PC-9 (cell line): ENCODE data around the gene PCDHGB3. TPM values are rescaled to one million over a fixed set of nuclear protein-coding genes. Genes with fewer than 3 reads are reported as not detected.
A peak's percentile ranks its signal among the peaks of the same experiment; 100 is the strongest.

Source experiments
- BruUV-seq: library from RNA; stranded (reverse); fragments of 400-500 nt; replicated peaks from 2 replicates; lab custom pipeline; 2021; lab: Mats Ljungman, UMichigan
- CTCF ChIA-PET: fragments of 300-600 bp; sonication (Branson Sonifier 250); formaldehyde crosslinking; loops from one replicate; lab custom pipeline; 2022; ENCODE audit warnings: antibody characterized with exemption; lab: Charles Lee
- POLR2A ChIA-PET: fragments of 300-600 bp; sonication (Branson Sonifier 250); formaldehyde crosslinking; loops from one replicate; lab custom pipeline; 2022; ENCODE audit warnings: antibody characterized with exemption; ENCODE audit not compliant: unreplicated experiment; lab: Charles Lee
- DNase-seq, 2 experiments: peaks; one replicate each; pipeline versions ENCODE4 v3.0.0 to v3.0.0-alpha.2; 2015 to 2022; ENCODE audit warnings: mixed read lengths in 1 of 2
- H2AFZ ChIP-seq: fragments of 200-600 bp; sonication (generic); 2 replicates; pipeline ENCODE4 v1.8.1; 2017; ENCODE audit warnings: antibody characterized with exemption
- H3F3A ChIP-seq: fragments of 200-600 bp; sonication (generic); 2 replicates; pipeline ENCODE4 v1.8.1; 2017; ENCODE audit warnings: antibody characterized with exemption, mild to moderate bottlenecking, low read depth; ENCODE audit not compliant: insufficient read depth
- H3K27ac ChIP-seq: fragments of 200-600 bp; sonication (generic); 2 replicates; pipeline ENCODE4 v1.6.1; 2016; ENCODE audit warnings: mixed run types
- H3K27me3 ChIP-seq: fragments of 200-600 bp; sonication (generic); 2 replicates; pipeline ENCODE4 v1.6.1; 2016; ENCODE audit warnings: low read depth, mixed run types; ENCODE audit not compliant: insufficient read depth
- H3K36me3 ChIP-seq: fragments of 200-600 bp; sonication (generic); 2 replicates; pipeline ENCODE4 v1.6.1; 2016; ENCODE audit warnings: low read depth, mixed run types
- H3K4me1 ChIP-seq: fragments of 200-600 bp; sonication (generic); replicated peaks from 2 replicates; pipeline ENCODE4 v1.6.1; 2016; ENCODE audit warnings: mixed run types; ENCODE audit not compliant: insufficient read depth
- H3K4me2 ChIP-seq: fragments of 200-600 bp; sonication (generic); 2 replicates; pipeline ENCODE4 v1.6.1; 2017; ENCODE audit warnings: mixed run types
- H3K4me3 ChIP-seq: fragments of 200-600 bp; sonication (generic); 2 replicates; pipeline ENCODE4 v1.6.1; 2016; ENCODE audit warnings: mixed run types
- H3K79me2 ChIP-seq: fragments of 200-600 bp; sonication (generic); 2 replicates; pipeline ENCODE4 v1.6.1; 2017; ENCODE audit warnings: low read depth, mixed run types
- H3K9me2 ChIP-seq: fragments of 200-600 bp; sonication (generic); 2 replicates; pipeline ENCODE4 v1.8.1; 2017; ENCODE audit warnings: mild to moderate bottlenecking; ENCODE audit not compliant: insufficient read depth
- H3K9me3 ChIP-seq: fragments of 200-600 bp; sonication (generic); 2 replicates; pipeline ENCODE4 v1.8.1; 2016; ENCODE audit warnings: low read depth; ENCODE audit not compliant: insufficient read depth
- H4K20me1 ChIP-seq: fragments of 200-600 bp; sonication (generic); 2 replicates; pipeline ENCODE4 v1.8.1; 2017; ENCODE audit not compliant: insufficient read depth
- EZH2 ChIP-seq: fragments of 200-600 bp; sonication (generic); IDR thresholded peaks from 2 replicates; pipeline ENCODE4 v1.8.0; 2017; ENCODE audit warnings: antibody characterized with exemption, low read depth
- intact Hi-C: fragments of 100-400 bp; cut with micrococcal nuclease; formaldehyde crosslinking; loops from one replicate; pipeline ENCODE4 v1.10.0; 2022; ENCODE audit not compliant: unreplicated experiment
- total RNA-seq: library from RNA; stranded (reverse); gene quantifications from 2 replicates; pipeline ENCODE4 v1.2.3, GENCODE V29; 2021
- TF ChIP-seq, protein P1 (sequence below): fragments of 200-600 bp; sonication (generic); conservative IDR thresholded peaks from 2 replicates; pipeline ENCODE4 v1.6.1; 2017; ENCODE audit warnings: mixed run types, antibody characterized with exemption, mild to moderate bottlenecking, moderate library complexity

The PCDHGB3 gene
- total RNA-seq, 1 experiment from 2014 or later: not detected

DNA sequence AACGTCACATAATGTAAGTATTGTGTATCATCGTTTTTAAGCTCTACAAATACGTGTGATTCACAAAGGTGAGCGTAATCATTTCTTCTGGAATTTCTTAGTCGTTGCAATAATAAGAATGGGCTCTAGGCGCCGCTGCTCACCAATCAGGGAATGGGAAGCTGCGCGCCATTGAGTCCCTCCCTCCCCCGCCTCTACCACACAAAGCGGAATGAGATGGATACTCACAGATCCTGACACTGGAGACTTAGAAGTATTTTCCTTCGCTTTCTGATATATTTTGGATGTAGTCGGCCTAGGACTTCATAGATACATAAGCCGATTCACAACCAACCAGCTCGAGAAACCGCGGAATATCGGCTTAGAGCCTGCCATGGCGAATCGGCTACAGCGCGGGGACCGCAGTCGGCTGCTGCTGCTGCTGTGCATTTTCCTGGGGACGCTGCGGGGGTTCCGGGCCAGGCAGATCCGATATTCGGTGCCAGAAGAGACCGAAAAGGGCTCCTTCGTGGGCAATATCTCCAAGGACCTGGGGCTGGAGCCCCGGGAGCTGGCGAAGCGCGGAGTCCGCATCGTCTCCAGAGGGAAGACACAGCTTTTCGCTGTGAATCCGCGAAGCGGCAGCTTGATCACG lies 50.9 kb downstream of the PCDHGB3 start, which contains the start of gene PCDHGA11:
PCDHGA11 (plus strand) TSS at position 197 of the 634 bp plus-strand sequence; CDS start at position 374, 177 bp downstream.
- no peaks in the 10 kb centered on the region for H3K9me3 ChIP-seq
- POLR2A ChIA-PET: interaction anchor here (0.7 kb wide), 1 partner anchor 143 kb away, joined by 7 read pairs; no protein-coding TSS in a partner anchor
- H3F3A ChIP-seq: no peaks in the 10 kb centered on the region
- BruUV-seq: no TSS peak
- peak within 1 kb of the TSS; percentile 63; the same call in 1 of the 2 replicates for H2AFZ ChIP-seq
- intact Hi-C loops: loop anchor here (1.0 kb wide), 1 partner anchor 103 kb away; no protein-coding TSS in a partner anchor
- no peak for TF ChIP-seq EZH2
- TF ChIP-seq, protein P1, sequence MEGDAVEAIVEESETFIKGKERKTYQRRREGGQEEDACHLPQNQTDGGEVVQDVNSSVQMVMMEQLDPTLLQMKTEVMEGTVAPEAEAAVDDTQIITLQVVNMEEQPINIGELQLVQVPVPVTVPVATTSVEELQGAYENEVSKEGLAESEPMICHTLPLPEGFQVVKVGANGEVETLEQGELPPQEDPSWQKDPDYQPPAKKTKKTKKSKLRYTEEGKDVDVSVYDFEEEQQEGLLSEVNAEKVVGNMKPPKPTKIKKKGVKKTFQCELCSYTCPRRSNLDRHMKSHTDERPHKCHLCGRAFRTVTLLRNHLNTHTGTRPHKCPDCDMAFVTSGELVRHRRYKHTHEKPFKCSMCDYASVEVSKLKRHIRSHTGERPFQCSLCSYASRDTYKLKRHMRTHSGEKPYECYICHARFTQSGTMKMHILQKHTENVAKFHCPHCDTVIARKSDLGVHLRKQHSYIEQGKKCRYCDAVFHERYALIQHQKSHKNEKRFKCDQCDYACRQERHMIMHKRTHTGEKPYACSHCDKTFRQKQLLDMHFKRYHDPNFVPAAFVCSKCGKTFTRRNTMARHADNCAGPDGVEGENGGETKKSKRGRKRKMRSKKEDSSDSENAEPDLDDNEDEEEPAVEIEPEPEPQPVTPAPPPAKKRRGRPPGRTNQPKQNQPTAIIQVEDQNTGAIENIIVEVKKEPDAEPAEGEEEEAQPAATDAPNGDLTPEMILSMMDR: peak; percentile 81
- no peaks in the 10 kb centered on the region for H3K4me1 ChIP-seq
- H3K9me2 ChIP-seq: no peaks in the 10 kb centered on the region
- H3K4me3 ChIP-seq: peak within 1 kb of the TSS; percentile 50
- no peaks in the 10 kb centered on the region for H4K20me1 ChIP-seq
- CTCF ChIA-PET: interaction anchor here (0.6 to 1.8 kb wide), 9 partner anchors 63 to 832 kb away, joined by 3 to 12 read pairs (median 6); no protein-coding TSS in a partner anchor
- no peaks in the 10 kb centered on the region for H3K36me3 ChIP-seq
- H3K79me2 ChIP-seq: no peaks in the 10 kb centered on the region
- no peak within 1 kb of the TSS for H3K27ac ChIP-seq
- DNase-seq: peak; percentile 38 to 60
- peak within 1 kb of the TSS; percentile 69 for H3K4me2 ChIP-seq
- H3K27me3 ChIP-seq: peaks cover 25% of the 10 kb centered on the region; the same call in 1 of the 2 replicates

DNA sequence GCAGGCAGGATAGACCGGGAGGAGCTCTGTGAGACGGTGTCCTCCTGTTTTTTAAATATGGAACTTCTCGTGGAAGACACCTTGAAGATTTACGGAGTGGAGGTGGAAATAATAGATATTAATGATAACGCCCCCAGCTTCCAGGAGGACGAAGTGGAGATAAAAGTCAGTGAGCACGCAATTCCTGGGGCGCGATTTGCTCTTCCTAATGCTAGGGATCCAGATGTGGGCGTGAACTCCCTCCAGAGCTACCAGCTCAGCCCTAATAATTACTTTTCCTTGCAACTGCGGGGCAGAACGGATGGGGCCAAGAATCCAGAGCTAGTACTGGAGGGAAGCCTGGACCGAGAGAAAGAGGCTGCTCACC lies 51.4 kb downstream of the PCDHGB3 start:
- H3K4me2 ChIP-seq: peak overlapping the region; percentile 69
- CTCF ChIA-PET: interaction anchor here (1.2 to 1.8 kb wide), 5 partner anchors 99 to 832 kb away, joined by 4 to 8 read pairs (median 7); no protein-coding TSS in a partner anchor
- H4K20me1 ChIP-seq: no peaks in the 10 kb centered on the region
- no peaks in the 10 kb centered on the region for H3K9me3 ChIP-seq
- peak overlapping the region; percentile 50 for H3K4me3 ChIP-seq
- no peaks in the 10 kb centered on the region for H3F3A ChIP-seq
- peak overlapping the region; percentile 63; the same call in 1 of the 2 replicates for H2AFZ ChIP-seq
- TF ChIP-seq, protein P1: no peak
- no peak for TF ChIP-seq EZH2
- H3K4me1 ChIP-seq: no peaks in the 10 kb centered on the region
- POLR2A ChIA-PET: interaction anchor here (0.7 kb wide), 1 partner anchor 142 kb away, joined by 7 read pairs; no protein-coding TSS in a partner anchor
- H3K27ac ChIP-seq: no peak overlapping the region
- H3K36me3 ChIP-seq: no peaks in the 10 kb centered on the region
- H3K79me2 ChIP-seq: no peaks in the 10 kb centered on the region
- intact Hi-C loops: no loop called here
- H3K9me2 ChIP-seq: no peaks in the 10 kb centered on the region
- BruUV-seq: no TSS peak
- peaks cover 30% of the 10 kb centered on the region for H3K27me3 ChIP-seq
- no peak for DNase-seq

Other genes starting within 250 kb of the PCDHGB3 start
- gene PCDHB4, start 248.4 kb upstream of the PCDHGB3 start, total RNA-seq: 0.09 and 0.13 TPM in 2 replicates
- not detected in 2 replicates for gene PCDHB5, start 235.0 kb upstream of the PCDHGB3 start, total RNA-seq
- not detected in 2 replicates for gene PCDHB6, start 220.2 kb upstream of the PCDHGB3 start, total RNA-seq
- not detected in 2 replicates for gene PCDHB7, start 197.6 kb upstream of the PCDHGB3 start, total RNA-seq
- not detected in 2 replicates for gene PCDHB8, start 192.5 kb upstream of the PCDHGB3 start, total RNA-seq
- gene PCDHB16, start 187.9 kb upstream of the PCDHGB3 start, total RNA-seq: not detected in 2 replicates
- gene PCDHB9, start 183.1 kb upstream of the PCDHGB3 start, total RNA-seq: not detected in 2 replicates
- gene PCDHB10, start 177.9 kb upstream of the PCDHGB3 start, total RNA-seq: not detected in 2 replicates
- gene PCDHB11, start 170.6 kb upstream of the PCDHGB3 start, total RNA-seq: not detected in 2 replicates
- not detected in 2 replicates for gene PCDHB12, start 161.5 kb upstream of the PCDHGB3 start, total RNA-seq
- not detected in 2 replicates for gene PCDHB13, start 156.3 kb upstream of the PCDHGB3 start, total RNA-seq
- 0.07 TPM in 1 of 2 replicates, not detected in the other for gene PCDHB14, start 146.9 kb upstream of the PCDHGB3 start, total RNA-seq
- gene PCDHB15, start 124.8 kb upstream of the PCDHGB3 start, total RNA-seq: not detected in 2 replicates
- 0.33 and 0.55 TPM in 2 replicates for gene SLC25A2, start 66.2 kb upstream of the PCDHGB3 start, total RNA-seq
- 56.1 and 57.6 TPM in 2 replicates for gene TAF7, start 49.5 kb upstream of the PCDHGB3 start, total RNA-seq
- gene PCDHGA1, start 39.7 kb upstream of the PCDHGB3 start, total RNA-seq: 0.07 TPM in 1 of 2 replicates, not detected in the other
- 0.11 and 0.13 TPM in 2 replicates for gene PCDHGA2, start 31.5 kb upstream of the PCDHGB3 start, total RNA-seq
- gene PCDHGA3, start 26.4 kb upstream of the PCDHGB3 start, total RNA-seq: not detected in 2 replicates
- gene PCDHGB1, start 20.1 kb upstream of the PCDHGB3 start, total RNA-seq: not detected in 2 replicates
- not detected in 2 replicates for gene PCDHGA4, start 15.2 kb upstream of the PCDHGB3 start, total RNA-seq
- 0.28 and 0.33 TPM in 2 replicates for gene PCDHGB2, start 10.2 kb upstream of the PCDHGB3 start, total RNA-seq
- gene PCDHGA5, start 6.1 kb upstream of the PCDHGB3 start, total RNA-seq: 0.13 and 0.20 TPM in 2 replicates
- gene PCDHGA6, start 3.6 kb downstream of the PCDHGB3 start, total RNA-seq: 0.17 TPM in 1 of 2 replicates, not detected in the other
- gene PCDHGA7, start 12.5 kb downstream of the PCDHGB3 start, total RNA-seq: not detected in 2 replicates
- gene PCDHGB4, start 17.5 kb downstream of the PCDHGB3 start, total RNA-seq: not detected in 2 replicates
- not detected in 2 replicates for gene PCDHGA8, start 22.4 kb downstream of the PCDHGB3 start, total RNA-seq
- not detected in 2 replicates for gene PCDHGB5, start 27.7 kb downstream of the PCDHGB3 start, total RNA-seq
- gene PCDHGA9, start 32.5 kb downstream of the PCDHGB3 start, total RNA-seq: not detected in 2 replicates
- not detected in 2 replicates for gene PCDHGB6, start 37.8 kb downstream of the PCDHGB3 start, total RNA-seq
- 0.13 and 0.15 TPM in 2 replicates for gene PCDHGA10, start 42.7 kb downstream of the PCDHGB3 start, total RNA-seq
- gene PCDHGB7, start 47.4 kb downstream of the PCDHGB3 start, total RNA-seq: 0.13 and 0.17 TPM in 2 replicates
- gene PCDHGA11, start 50.8 kb downstream of the PCDHGB3 start, total RNA-seq: 0.18 and 0.22 TPM in 2 replicates
- not detected in 2 replicates for gene PCDHGA12, start 60.3 kb downstream of the PCDHGB3 start, total RNA-seq
- 0.50 and 0.53 TPM in 2 replicates for gene PCDHGC3, start 105.7 kb downstream of the PCDHGB3 start, total RNA-seq
- gene PCDHGC4, start 114.8 kb downstream of the PCDHGB3 start, total RNA-seq: not detected in 2 replicates
- not detected in 2 replicates for gene PCDHGC5, start 118.8 kb downstream of the PCDHGB3 start, total RNA-seq
- 148 and 157 TPM in 2 replicates for gene DIAPH1, start 248.8 kb downstream of the PCDHGB3 start, total RNA-seq